Endodermal cell (in vitro differentiated cells): Measurements from ENCODE around the gene TMC7. TPM values are rescaled to one million over a fixed set of nuclear protein-coding genes. Genes with fewer than 3 reads are reported as not detected.

Experiments
- DNase-seq: peaks from one replicate; pipeline ENCODE4 v3.0.0-alpha.2; 2017
- H3K27ac ChIP-seq: 2 replicates; pipeline ENCODE4 v1.5.1; 2013; ENCODE audit warnings: mild to moderate bottlenecking, low read depth, low read length, moderate library complexity
- H3K27me3 ChIP-seq: 2 replicates; pipeline ENCODE4 v1.6.1; 2013; ENCODE audit warnings: mild to moderate bottlenecking, low read length, moderate library complexity; ENCODE audit not compliant: insufficient read depth, control insufficient read depth, poor library complexity, severe bottlenecking
- H3K36me3 ChIP-seq: 2 replicates; pipeline ENCODE4 v1.7.0; 2013; ENCODE audit warnings: mild to moderate bottlenecking, low read length, moderate library complexity; ENCODE audit not compliant: control insufficient read depth, insufficient read depth
- H3K4me1 ChIP-seq: one replicate; pipeline ENCODE4 v1.7.0; 2013; ENCODE audit warnings: low read length; ENCODE audit not compliant: control insufficient read depth, insufficient read depth
- H3K4me3 ChIP-seq: 2 replicates; pipeline ENCODE4 v1.5.1; 2013; ENCODE audit warnings: mild to moderate bottlenecking, low read length, moderate library complexity
- H3K9ac ChIP-seq: 2 replicates; pipeline ENCODE4 v1.6.1; 2013; ENCODE audit warnings: mild to moderate bottlenecking, low read length, moderate library complexity; ENCODE audit not compliant: poor library complexity, severe bottlenecking; ENCODE audit errors: extremely low read depth
- H3K9me3 ChIP-seq: 2 replicates; pipeline ENCODE4 v1.6.1; 2013; ENCODE audit warnings: mild to moderate bottlenecking, low read length, moderate library complexity; ENCODE audit not compliant: control insufficient read depth
- H3K27ac Mint-ChIP-seq: 2 replicates; pipeline ENCODE4 v1.8.0; 2020; ENCODE audit warnings: mixed read lengths
- H3K27me3 Mint-ChIP-seq: 2 replicates; pipeline ENCODE4 v1.8.0; 2021; ENCODE audit warnings: mild to moderate bottlenecking, mixed read lengths; ENCODE audit not compliant: insufficient read depth
- H3K36me3 Mint-ChIP-seq: 2 replicates; pipeline ENCODE4 v1.8.0; 2020; ENCODE audit warnings: low read depth, mixed read lengths
- H3K4me1 Mint-ChIP-seq: 2 replicates; pipeline ENCODE4 v1.8.0; 2020; ENCODE audit warnings: mixed read lengths
- H3K4me3 Mint-ChIP-seq: 2 replicates; pipeline ENCODE4 v1.8.0; 2020; ENCODE audit warnings: mild to moderate bottlenecking, moderate library complexity, mixed read lengths
- H3K9me3 Mint-ChIP-seq: 2 replicates; pipeline ENCODE4 v1.8.0; 2020; ENCODE audit warnings: mild to moderate bottlenecking, mixed read lengths
- CTCF ChIP-seq: fragments of 200-600 bp; sonication (generic); conservative IDR thresholded peaks from 2 replicates; pipeline ENCODE4 v1.5.0; 2021; ENCODE audit warnings: antibody characterized with exemption, mild to moderate bottlenecking
- whole genome bisulfite sequencing, 2 experiments: methylation state at CpG; one replicate each; pipeline versions ENCODE4 v1.1.5 to v1.1.7; 2013; ENCODE audit warnings: missing lambda C conversion rate in 2 of 2, mixed read lengths in 1 of 2; ENCODE audit not compliant: insufficient coverage in 1 of 2, insufficient read length in 1 of 2; 5-methylcytosine and 5-hydroxymethylcytosine counted together
- total RNA-seq, 2 donors: library from RNA; stranded (reverse); fragmentation: NEBNext Ultra II Directional in 1 of 2; extraction: Animal tissue kit (Norgen Biotek cat#: 25700) in 1 of 2; gene quantifications; 2 replicates in 1 of 2; 3 replicates in 1 of 2; pipeline ENCODE4 v1.2.1, GENCODE V29; 2021

The TMC7 gene
- total RNA-seq, 2 donors from 2014 or later: 14.9 to 16.6 TPM

DNA sequence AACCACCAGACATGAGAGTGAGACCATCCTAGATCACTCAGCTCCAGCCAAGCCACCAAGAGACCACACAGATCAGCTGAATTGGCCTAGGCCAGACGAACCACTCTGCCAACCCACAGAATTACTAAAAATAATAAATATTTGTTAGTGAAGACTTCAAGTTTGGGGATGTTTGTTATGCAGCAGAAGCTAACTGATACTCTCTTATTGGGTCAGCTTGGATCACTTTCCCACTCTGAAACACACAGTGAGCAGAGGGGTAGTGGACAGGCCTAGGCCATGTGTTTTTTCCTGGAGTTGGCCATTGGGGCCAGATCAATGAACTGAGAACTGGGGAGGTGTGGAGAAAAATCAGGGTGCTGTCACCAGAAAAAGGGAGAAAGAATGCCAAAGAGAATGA, 114.4 kb downstream of the TMC7 start:
- no peaks in the 10 kb centered on the region for H3K27me3 Mint-ChIP-seq
- H3K27ac Mint-ChIP-seq: no peak overlapping the region
- H3K9me3 ChIP-seq: peaks cover 7% of the 10 kb centered on the region
- H3K36me3 Mint-ChIP-seq: no peaks in the 10 kb centered on the region
- H3K4me3 ChIP-seq: no peak overlapping the region
- no peaks in the 10 kb centered on the region for H3K4me1 ChIP-seq
- no peak overlapping the region for H3K27ac ChIP-seq
- peaks cover 4% of the 10 kb centered on the region for H3K9me3 Mint-ChIP-seq
- H3K27me3 ChIP-seq: no peaks in the 10 kb centered on the region
- WGBS, 2 experiments: 67% methylated on average over 1 of the region's 1 CpG; no CpG with 5 or more reads in 1 of the 2 experiments
- DNase-seq: peak; percentile 8
- peaks cover 8% of the 10 kb centered on the region for H3K4me1 Mint-ChIP-seq
- H3K9ac ChIP-seq: no peak overlapping the region
- H3K36me3 ChIP-seq: no peaks in the 10 kb centered on the region
- H3K4me3 Mint-ChIP-seq: no peak overlapping the region
- no peak for TF ChIP-seq CTCF

DNA sequence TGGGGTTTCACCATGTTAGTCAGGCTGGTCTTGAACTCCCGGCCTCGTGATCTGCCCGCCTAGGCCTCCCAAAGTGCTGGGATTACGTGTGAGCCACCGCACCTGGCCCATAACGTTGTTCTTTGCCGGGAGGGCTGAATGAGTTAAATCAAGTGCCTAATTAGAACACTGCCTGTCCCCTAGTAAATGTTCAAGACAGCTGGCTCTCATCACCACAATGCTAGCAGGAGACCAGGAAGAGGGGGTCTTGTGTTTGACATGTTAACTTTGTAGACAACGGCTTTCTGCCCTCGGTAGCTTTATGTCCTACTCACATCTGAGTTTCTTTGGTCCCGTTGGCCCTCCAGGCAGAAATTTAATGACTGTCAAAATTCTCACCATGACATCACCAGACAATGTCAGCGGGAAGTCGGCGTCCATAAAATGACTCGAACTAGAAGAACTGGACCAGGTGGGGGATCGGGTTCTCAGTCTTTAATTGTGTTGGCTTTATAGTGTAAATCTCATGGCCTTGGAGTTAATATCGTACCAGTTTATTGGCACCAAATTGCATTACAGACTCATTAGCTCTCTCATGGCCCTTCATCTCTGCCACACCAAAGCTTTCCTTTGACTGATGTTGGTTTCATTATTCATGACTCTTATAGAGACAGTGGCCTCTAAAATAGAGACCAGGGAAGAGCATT, 118.6 kb downstream of the TMC7 start:
- Histone ChIP-seq H3K36me3 (no peaks in the 10 kb centered on the region), H3K4me1 (no peaks in the 10 kb centered on the region), H3K27ac (no peak overlapping the region), H3K27me3 (no peaks in the 10 kb centered on the region), H3K4me3 (no peak overlapping the region), H3K9me3 (peaks cover 7% of the 10 kb centered on the region), H3K9ac (no peak overlapping the region)
- Mint-ChIP-seq H3K27me3 (no peaks in the 10 kb centered on the region), H3K27ac (no peak overlapping the region), H3K9me3 (peaks cover 4% of the 10 kb centered on the region), H3K4me3 (no peak overlapping the region), H3K4me1 (peaks cover 9% of the 10 kb centered on the region), H3K36me3 (no peaks in the 10 kb centered on the region)
- peak; percentile 34 for DNase-seq
- 87 to 91% methylated on average over 11 to 16 of the region's 16 CpGs for WGBS, 2 experiments
- no peak for TF ChIP-seq CTCF

DNA sequence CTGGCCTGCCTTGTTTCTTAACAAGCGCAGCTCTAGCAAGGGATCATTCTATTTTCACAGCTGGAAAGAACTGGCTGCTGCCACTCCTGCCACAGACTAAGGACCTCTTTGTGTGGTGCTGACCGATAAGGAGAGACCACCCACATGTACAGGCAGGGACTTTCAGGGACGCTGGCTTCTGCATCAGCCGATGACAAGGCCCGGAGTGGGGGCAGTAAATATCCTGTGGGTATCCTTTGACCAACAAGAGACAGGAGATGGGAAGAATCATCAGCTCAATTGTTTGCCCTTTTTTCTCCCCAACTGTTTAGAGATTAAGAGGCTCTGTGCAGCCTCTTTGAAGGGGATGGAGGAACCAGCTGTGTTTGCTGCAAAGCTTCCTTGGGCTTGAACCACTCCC, 120.9 kb downstream of the TMC7 start:
- H3K4me3 ChIP-seq: no peak overlapping the region
- H3K27me3 ChIP-seq: no peaks in the 10 kb centered on the region
- H3K27me3 Mint-ChIP-seq: no peaks in the 10 kb centered on the region
- H3K9me3 Mint-ChIP-seq: no peaks in the 10 kb centered on the region
- no peaks in the 10 kb centered on the region for H3K36me3 Mint-ChIP-seq
- no peaks in the 10 kb centered on the region for H3K4me1 ChIP-seq
- no peaks in the 10 kb centered on the region for H3K36me3 ChIP-seq
- peak; percentile 39 for DNase-seq
- TF ChIP-seq CTCF: no peak
- no peak overlapping the region for H3K9ac ChIP-seq
- no peak overlapping the region for H3K27ac Mint-ChIP-seq
- no peaks in the 10 kb centered on the region for H3K9me3 ChIP-seq
- WGBS, 2 experiments: 75 to 93% methylated on average over 1 to 5 of the region's 5 CpGs
- H3K27ac ChIP-seq: no peak overlapping the region
- H3K4me1 Mint-ChIP-seq: peaks cover 9% of the 10 kb centered on the region
- H3K4me3 Mint-ChIP-seq: no peak overlapping the region
